WTC11 (cell line): ENCODE data around the gene RWDD3. TPM values are rescaled to one million over a fixed set of nuclear protein-coding genes. Genes with fewer than 3 reads are reported as not detected.

Experiments
- ATAC-seq: fragments of 200-7000 bp; cut with Tn5 transposase; 2 replicates; pipeline ENCODE4 v1.10.0; 2021; ENCODE audit warnings: mild to moderate bottlenecking, moderate library complexity
- CTCF ChIA-PET: fragments of 300-600 bp; sonication (Branson Sonifier 250); formaldehyde crosslinking; loops from one replicate; lab custom pipeline; 2021; ENCODE audit warnings: antibody characterized with exemption; lab: Charles Lee
- POLR2A ChIA-PET: fragments of 350-600 bp; sonication (Branson Sonifier 250); formaldehyde crosslinking; loops from one replicate; lab custom pipeline; 2021; ENCODE audit warnings: antibody characterized with exemption; lab: Charles Lee
- DNase-seq: peaks from one replicate; pipeline ENCODE4 v3.0.0; 2021; ENCODE audit warnings: low spot score
- H3K27ac Mint-ChIP-seq: 2 replicates; pipeline ENCODE4 v1.8.0; 2021; ENCODE audit warnings: mixed read lengths
- H3K27me3 Mint-ChIP-seq: 2 replicates; pipeline ENCODE4 v1.8.0; 2021; ENCODE audit warnings: low read depth, mild to moderate bottlenecking, moderate library complexity, mixed read lengths
- H3K36me3 Mint-ChIP-seq: 2 replicates; pipeline ENCODE4 v1.8.0; 2021; ENCODE audit warnings: mixed read lengths
- H3K4me1 Mint-ChIP-seq: 2 replicates; pipeline ENCODE4 v1.8.0; 2022; ENCODE audit warnings: mixed read lengths
- H3K4me3 Mint-ChIP-seq: 2 replicates; pipeline ENCODE4 v1.8.0; 2021; ENCODE audit warnings: mild to moderate bottlenecking, moderate library complexity, mixed read lengths
- H3K9me3 Mint-ChIP-seq: 2 replicates; pipeline ENCODE4 v1.8.0; 2021; ENCODE audit warnings: mixed read lengths
- CTCF ChIP-seq: fragments of 200-600 bp; IDR thresholded peaks from 2 replicates; pipeline ENCODE4 v1.8.0; 2022; ENCODE audit warnings: antibody characterized with exemption
- ERG ChIP-seq: fragments of 250-450 bp; sonication (Bioruptor Pico); IDR thresholded peaks from 2 replicates; pipeline ENCODE4 v1.8.0; 2021; ENCODE audit warnings: mild to moderate bottlenecking
- ETV6 ChIP-seq: sonication (generic); formaldehyde crosslinking; IDR thresholded peaks from 2 replicates; pipeline ENCODE4 v1.8.1; 2022; ENCODE audit warnings: mild to moderate bottlenecking, missing genetic modification reagents
- GRHL2 ChIP-seq: fragments of 250-450 bp; sonication (Bioruptor Pico); IDR thresholded peaks from 2 replicates; pipeline ENCODE4 v1.8.0; 2022; ENCODE audit warnings: mild to moderate bottlenecking, moderate library complexity; ENCODE audit not compliant: insufficient replicate concordance, severe bottlenecking
- GTF2I ChIP-seq: fragments of 250-450 bp; sonication (Bioruptor Pico); conservative IDR thresholded peaks from 2 replicates; pipeline ENCODE4 v1.4.0; 2021; ENCODE audit warnings: mild to moderate bottlenecking
- IRF2 ChIP-seq: sonication (generic); formaldehyde crosslinking; IDR thresholded peaks from 2 replicates; pipeline ENCODE4 v1.8.0; 2022; ENCODE audit warnings: low read depth, missing genetic modification reagents, borderline replicate concordance
- MLX ChIP-seq: sonication (generic); formaldehyde crosslinking; IDR thresholded peaks from 2 replicates; pipeline ENCODE4 v1.8.1; 2023; ENCODE audit warnings: mild to moderate bottlenecking, missing genetic modification reagents, moderate library complexity
- MXD4 ChIP-seq: fragments of 250-450 bp; sonication (Bioruptor Pico); IDR thresholded peaks from 2 replicates; pipeline ENCODE4 v1.8.0; 2021; ENCODE audit warnings: mild to moderate bottlenecking, moderate library complexity, borderline replicate concordance
- MYBL2 ChIP-seq: sonication (generic); formaldehyde crosslinking; IDR thresholded peaks from 2 replicates; pipeline ENCODE4 v1.8.1; 2023; ENCODE audit warnings: mild to moderate bottlenecking, moderate library complexity, missing genetic modification reagents
- NFE2L1 ChIP-seq: sonication (generic); formaldehyde crosslinking; IDR thresholded peaks from 2 replicates; pipeline ENCODE4 v1.8.1; 2023; ENCODE audit warnings: missing genetic modification reagents
- NFYB ChIP-seq: sonication (generic); formaldehyde crosslinking; conservative IDR thresholded peaks from 2 replicates; pipeline ENCODE4 v1.8.0; 2022; ENCODE audit warnings: low read depth, missing genetic modification reagents
- RELA ChIP-seq: sonication (generic); formaldehyde crosslinking; IDR thresholded peaks from 2 replicates; pipeline ENCODE4 v1.8.1; 2022; ENCODE audit warnings: missing genetic modification reagents, mild to moderate bottlenecking, borderline replicate concordance
- SMAD4 ChIP-seq: sonication (generic); formaldehyde crosslinking; IDR thresholded peaks from 2 replicates; pipeline ENCODE4 v1.8.0; 2022; ENCODE audit warnings: mild to moderate bottlenecking, missing genetic modification reagents
- TCF7 ChIP-seq: sonication (generic); formaldehyde crosslinking; IDR thresholded peaks from 2 replicates; pipeline ENCODE4 v1.8.0; 2022; ENCODE audit warnings: mild to moderate bottlenecking, low read depth, missing genetic modification reagents, moderate library complexity
- ZMAT4 ChIP-seq: fragments of 250-450 bp; sonication (Bioruptor Pico); IDR thresholded peaks from 2 replicates; pipeline ENCODE4 v1.9.0; 2021; ENCODE audit warnings: mild to moderate bottlenecking
- ZNF138 ChIP-seq: sonication (generic); formaldehyde crosslinking; conservative IDR thresholded peaks from 2 replicates; pipeline ENCODE4 v1.8.1; 2022; ENCODE audit warnings: mild to moderate bottlenecking, moderate library complexity, missing genetic modification reagents
- ZNF232 ChIP-seq: sonication (generic); formaldehyde crosslinking; IDR thresholded peaks from 2 replicates; pipeline ENCODE4 v1.8.0; 2022; ENCODE audit warnings: mild to moderate bottlenecking, missing genetic modification reagents
- total RNA-seq: library from RNA; stranded (reverse); gene quantifications from 3 replicates; pipeline ENCODE4 v1.2.3, GENCODE V29; 2021
- TF ChIP-seq, protein P1 (sequence below): sonication (generic); formaldehyde crosslinking; IDR thresholded peaks from 2 replicates; pipeline ENCODE4 v1.8.0; 2022; ENCODE audit warnings: mild to moderate bottlenecking, missing genetic modification reagents
- TF ChIP-seq, protein P2 (sequence below): sonication (generic); formaldehyde crosslinking; IDR thresholded peaks from 2 replicates; pipeline ENCODE4 v1.8.0; 2022; ENCODE audit warnings: mild to moderate bottlenecking, missing genetic modification reagents
- TF ChIP-seq, protein P3 (sequence below): sonication (generic); formaldehyde crosslinking; IDR thresholded peaks from 2 replicates; pipeline ENCODE4 v1.8.1; 2022; ENCODE audit warnings: mild to moderate bottlenecking, missing genetic modification reagents, moderate library complexity, borderline replicate concordance
- TF ChIP-seq, protein P4 (sequence below): sonication (generic); formaldehyde crosslinking; IDR thresholded peaks from 2 replicates; pipeline ENCODE4 v1.8.1; 2023; ENCODE audit warnings: mild to moderate bottlenecking, missing genetic modification reagents, moderate library complexity
- TF ChIP-seq, protein P5 (sequence below): sonication (generic); formaldehyde crosslinking; IDR thresholded peaks from 2 replicates; pipeline ENCODE4 v1.8.0; 2022; ENCODE audit warnings: mild to moderate bottlenecking, missing genetic modification reagents

Gene RWDD3
- total RNA-seq, 1 experiment from 2014 or later: 13.9 TPM

GRCh38 chr1:95246511-95246910, 12.5 kb downstream of the RWDD3 start (continued):
- TF ChIP-seq GTF2I (no peak), TCF7 (CRISPR knock-in tag) (no peak)

DNA sequence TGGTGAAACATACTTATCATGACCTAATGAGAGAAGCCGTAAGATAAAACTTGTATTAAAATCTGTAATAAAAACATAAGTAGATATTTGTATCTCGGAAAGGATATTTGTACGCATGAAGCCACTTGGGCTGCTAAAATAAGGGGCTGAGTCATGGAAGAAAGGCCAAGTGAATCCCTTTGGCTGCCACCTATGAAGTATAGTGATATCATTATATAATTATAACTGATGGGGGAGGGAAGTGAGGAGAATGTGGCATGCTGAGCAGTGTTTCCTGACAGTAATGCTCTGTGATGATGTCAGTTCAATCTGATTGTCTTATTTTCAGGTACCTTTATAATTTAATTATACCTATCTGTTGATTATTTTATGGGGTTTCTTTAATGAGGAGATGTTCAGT, 13.6 kb downstream of the RWDD3 start:
- Mint-ChIP-seq H3K27ac (no peak overlapping the region), H3K4me1 (peaks cover 18% of the 10 kb centered on the region), H3K4me3 (no peak overlapping the region), H3K9me3 (no peaks in the 10 kb centered on the region), H3K27me3 (no peaks in the 10 kb centered on the region), H3K36me3 (peaks cover 7% of the 10 kb centered on the region; the same call in 1 of the 2 replicates)
- ChIA-PET CTCF (interaction anchor here (2.1 kb wide), 1 partner anchor 14 kb away, joined by 17 read pairs; the partner anchor contains the start of gene RWDD3), POLR2A (interaction anchor here (0.7 kb wide), 1 partner anchor 384 kb away, joined by 8 read pairs; no protein-coding TSS in a partner anchor)
- ATAC-seq (no peak), DNase-seq (no peak)
- TF ChIP-seq ETV6 (CRISPR knock-in tag): no peak
- TF ChIP-seq, protein P1, sequence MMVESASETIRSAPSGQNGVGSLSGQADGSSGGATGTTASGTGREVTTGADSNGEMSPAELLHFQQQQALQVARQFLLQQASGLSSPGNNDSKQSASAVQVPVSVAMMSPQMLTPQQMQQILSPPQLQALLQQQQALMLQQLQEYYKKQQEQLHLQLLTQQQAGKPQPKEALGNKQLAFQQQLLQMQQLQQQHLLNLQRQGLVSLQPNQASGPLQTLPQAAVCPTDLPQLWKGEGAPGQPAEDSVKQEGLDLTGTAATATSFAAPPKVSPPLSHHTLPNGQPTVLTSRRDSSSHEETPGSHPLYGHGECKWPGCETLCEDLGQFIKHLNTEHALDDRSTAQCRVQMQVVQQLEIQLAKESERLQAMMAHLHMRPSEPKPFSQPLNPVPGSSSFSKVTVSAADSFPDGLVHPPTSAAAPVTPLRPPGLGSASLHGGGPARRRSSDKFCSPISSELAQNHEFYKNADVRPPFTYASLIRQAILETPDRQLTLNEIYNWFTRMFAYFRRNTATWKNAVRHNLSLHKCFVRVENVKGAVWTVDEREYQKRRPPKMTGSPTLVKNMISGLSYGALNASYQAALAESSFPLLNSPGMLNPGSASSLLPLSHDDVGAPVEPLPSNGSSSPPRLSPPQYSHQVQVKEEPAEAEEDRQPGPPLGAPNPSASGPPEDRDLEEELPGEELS: no peak
- TF ChIP-seq GRHL2 (CRISPR knock-in tag): no peak
- TF ChIP-seq ZNF232 (CRISPR knock-in tag): no peak

DNA sequence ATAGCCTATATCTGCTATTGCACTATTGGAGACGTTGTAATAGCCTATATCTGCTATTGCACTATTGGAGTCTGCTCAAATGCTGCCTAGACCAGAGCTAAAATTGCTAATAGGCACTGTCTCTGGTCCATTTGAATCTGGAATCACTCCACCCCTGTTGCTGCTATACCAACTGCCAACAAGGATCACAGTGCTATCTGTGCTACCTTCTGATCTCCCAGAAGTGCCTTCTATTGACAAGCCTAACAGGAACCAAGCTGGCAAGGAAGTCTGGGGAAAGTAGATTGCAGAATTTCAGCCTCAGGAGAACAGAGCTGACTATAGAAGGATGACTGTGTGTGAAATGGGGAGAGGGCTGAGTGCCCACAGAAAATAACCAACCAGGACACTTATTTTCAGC, 15.9 kb downstream of the RWDD3 start:
- CTCF ChIA-PET: interaction anchor here (1.0 to 2.1 kb wide), 2 partner anchors 16 kb away, joined by 3 to 17 read pairs; partner anchors contain the start of gene RWDD3
- H3K36me3 Mint-ChIP-seq: peaks cover 10% of the 10 kb centered on the region
- TF ChIP-seq MYBL2 (CRISPR knock-in tag) (no peak), MLX (CRISPR knock-in tag) (no peak), NFE2L1 (no peak), MXD4 (no peak)
- TF ChIP-seq, protein P2, sequence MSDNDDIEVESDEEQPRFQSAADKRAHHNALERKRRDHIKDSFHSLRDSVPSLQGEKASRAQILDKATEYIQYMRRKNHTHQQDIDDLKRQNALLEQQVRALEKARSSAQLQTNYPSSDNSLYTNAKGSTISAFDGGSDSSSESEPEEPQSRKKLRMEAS (CRISPR knock-in tag): no peak
- TF ChIP-seq, protein P3, sequence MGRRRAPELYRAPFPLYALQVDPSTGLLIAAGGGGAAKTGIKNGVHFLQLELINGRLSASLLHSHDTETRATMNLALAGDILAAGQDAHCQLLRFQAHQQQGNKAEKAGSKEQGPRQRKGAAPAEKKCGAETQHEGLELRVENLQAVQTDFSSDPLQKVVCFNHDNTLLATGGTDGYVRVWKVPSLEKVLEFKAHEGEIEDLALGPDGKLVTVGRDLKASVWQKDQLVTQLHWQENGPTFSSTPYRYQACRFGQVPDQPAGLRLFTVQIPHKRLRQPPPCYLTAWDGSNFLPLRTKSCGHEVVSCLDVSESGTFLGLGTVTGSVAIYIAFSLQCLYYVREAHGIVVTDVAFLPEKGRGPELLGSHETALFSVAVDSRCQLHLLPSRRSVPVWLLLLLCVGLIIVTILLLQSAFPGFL (CRISPR knock-in tag): no peak
- TF ChIP-seq, all 79 proteins: peak for 0
- Mint-ChIP-seq H3K4me3 (no peak overlapping the region), H3K4me1 (peaks cover 18% of the 10 kb centered on the region), H3K9me3 (peaks cover 8% of the 10 kb centered on the region), H3K27me3 (no peaks in the 10 kb centered on the region), H3K27ac (no peak overlapping the region)
- no peak for DNase-seq
- POLR2A ChIA-PET: no interaction called here
- no peak for ATAC-seq

DNA sequence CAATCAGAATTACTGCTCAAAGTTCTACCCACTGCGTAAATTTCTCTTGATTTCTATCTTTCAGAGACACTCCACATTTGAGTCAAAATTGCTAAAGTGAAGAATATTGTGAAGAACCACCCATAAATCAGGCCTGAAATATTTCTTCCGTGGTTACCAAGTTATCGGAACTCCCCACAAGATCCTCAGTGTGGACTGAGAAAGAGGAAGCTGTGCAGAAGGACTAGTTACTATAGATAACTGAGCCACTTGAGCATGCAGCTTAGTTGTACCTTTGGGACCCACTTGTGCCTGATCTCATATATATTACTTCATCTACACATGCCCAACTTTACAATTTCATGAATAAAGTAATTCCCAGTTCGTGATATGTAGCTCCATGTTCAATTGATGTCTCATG, 18.4 kb downstream of the RWDD3 start:
- Mint-ChIP-seq H3K36me3 (peaks cover 10% of the 10 kb centered on the region), H3K27ac (no peak overlapping the region), H3K4me3 (no peak overlapping the region), H3K9me3 (peaks cover 8% of the 10 kb centered on the region), H3K27me3 (no peaks in the 10 kb centered on the region), H3K4me1 (peaks cover 13% of the 10 kb centered on the region)
- POLR2A ChIA-PET: no interaction called here
- CTCF ChIA-PET: no interaction called here
- no peak for DNase-seq
- no peak for ATAC-seq
- TF ChIP-seq, protein P4, sequence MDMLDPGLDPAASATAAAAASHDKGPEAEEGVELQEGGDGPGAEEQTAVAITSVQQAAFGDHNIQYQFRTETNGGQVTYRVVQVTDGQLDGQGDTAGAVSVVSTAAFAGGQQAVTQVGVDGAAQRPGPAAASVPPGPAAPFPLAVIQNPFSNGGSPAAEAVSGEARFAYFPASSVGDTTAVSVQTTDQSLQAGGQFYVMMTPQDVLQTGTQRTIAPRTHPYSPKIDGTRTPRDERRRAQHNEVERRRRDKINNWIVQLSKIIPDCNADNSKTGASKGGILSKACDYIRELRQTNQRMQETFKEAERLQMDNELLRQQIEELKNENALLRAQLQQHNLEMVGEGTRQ: no peak
- no peak for TF ChIP-seq ZMAT4 (CRISPR knock-in tag)
- no peak for TF ChIP-seq TCF7 (CRISPR knock-in tag)
- TF ChIP-seq ZNF138 (CRISPR knock-in tag): no peak
- TF ChIP-seq SMAD4 (CRISPR knock-in tag): no peak
- TF ChIP-seq IRF2 (CRISPR knock-in tag): no peak
- TF ChIP-seq RELA (CRISPR knock-in tag): no peak
- TF ChIP-seq, protein P5, sequence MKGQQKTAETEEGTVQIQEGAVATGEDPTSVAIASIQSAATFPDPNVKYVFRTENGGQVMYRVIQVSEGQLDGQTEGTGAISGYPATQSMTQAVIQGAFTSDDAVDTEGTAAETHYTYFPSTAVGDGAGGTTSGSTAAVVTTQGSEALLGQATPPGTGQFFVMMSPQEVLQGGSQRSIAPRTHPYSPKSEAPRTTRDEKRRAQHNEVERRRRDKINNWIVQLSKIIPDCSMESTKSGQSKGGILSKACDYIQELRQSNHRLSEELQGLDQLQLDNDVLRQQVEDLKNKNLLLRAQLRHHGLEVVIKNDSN (CRISPR knock-in tag): no peak
- TF ChIP-seq CTCF: no peak
- TF ChIP-seq NFYB (CRISPR knock-in tag): no peak
- TF ChIP-seq ERG (CRISPR knock-in tag): no peak
